K562 treated with DMSO at 1 percent for 48 hours (cell line): ENCODE results near the gene CLEC9A. TPM values are rescaled to one million over a fixed set of nuclear protein-coding genes. Genes with fewer than 3 reads are reported as not detected.

ENCODE experiments used
- total RNA-seq: library from RNA; unstranded; fragments of 300-600 nt; gene quantifications from 2 replicates; pipeline ENCODE4 v1.2.3, GENCODE V29; 2022; ENCODE audit warnings: low replicate concordance; ENCODE audit errors: extremely low read depth

The CLEC9A gene
- not detected in 2 replicates for total RNA-seq

DNA sequence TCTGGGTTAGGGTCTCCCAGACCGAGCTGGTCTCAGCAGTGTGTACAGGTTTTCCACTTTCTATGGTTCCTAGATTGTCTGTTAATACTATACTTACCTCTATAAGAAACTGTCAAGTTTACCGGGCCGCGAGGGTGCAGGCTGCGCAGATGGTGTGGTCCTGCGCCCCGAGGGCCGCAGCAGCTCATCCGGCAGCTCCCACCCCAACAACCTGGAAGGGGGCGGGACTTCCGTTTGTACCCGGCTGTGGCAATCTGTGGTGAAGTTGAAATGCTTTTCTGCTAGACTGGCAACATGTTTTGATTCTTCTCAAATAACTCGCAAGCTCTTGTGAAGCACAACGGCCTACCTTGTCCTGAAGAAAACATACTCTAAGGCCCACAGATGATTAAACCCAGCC is at the start of gene CLEC9A:
Gene CLEC9A, plus strand, starts transcription at position 237 of the 400 bp plus-strand sequence. CDS start 22,006 bp downstream, outside the sequence.

GRCh38 chr12:9999016-9999415 is 31.5 kb upstream of the CLEC9A start, which contains the start of gene CLEC1B:
Gene CLEC1B (minus strand): TSS chr12:9999121. CDS start chr12:9999100, 21 bp downstream.

DNA sequence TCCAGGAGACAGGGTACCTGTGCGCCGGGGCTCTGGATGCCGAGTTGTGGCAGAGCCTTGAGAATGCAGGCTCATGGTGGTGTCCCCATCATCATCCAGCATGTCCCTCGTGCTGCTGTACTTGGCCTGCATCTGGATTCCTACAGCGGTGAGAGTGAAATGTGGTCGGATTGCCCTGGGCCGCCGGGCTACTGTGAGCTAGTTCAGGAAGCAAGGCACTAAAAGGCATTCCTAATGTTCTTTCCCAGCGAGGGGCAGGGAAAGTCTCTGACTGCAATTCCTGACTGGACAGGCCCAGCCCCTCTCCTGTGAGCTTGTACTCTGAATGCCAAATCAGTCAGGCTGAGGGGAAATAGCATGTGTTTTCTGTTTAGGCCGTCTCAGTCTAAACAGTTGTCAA is 68.3 kb downstream of the CLEC9A start, which contains the start of gene CLEC1A:
Gene CLEC1A, minus strand, starts transcription at position 195 of the 400 bp plus-strand sequence. Its CDS starts 63 bp downstream, at position 132.

Other genes with a start within 250 kb of the CLEC9A start
- not detected in 2 replicates for gene KLRF1, start 203.2 kb upstream of the CLEC9A start, total RNA-seq
- gene CLEC2B, start 161.3 kb upstream of the CLEC9A start, total RNA-seq: not detected in 2 replicates
- gene KLRF2, start 149.2 kb upstream of the CLEC9A start, total RNA-seq: not detected in 2 replicates
- not detected in 2 replicates for gene CLEC2A, start 98.3 kb upstream of the CLEC9A start, total RNA-seq
- gene CLEC12A, start 59.3 kb upstream of the CLEC9A start, total RNA-seq: not detected in 2 replicates
- gene CLEC1B, start 31.6 kb upstream of the CLEC9A start, total RNA-seq: not detected in 2 replicates
- not detected in 2 replicates for gene CLEC12B, start 20.1 kb upstream of the CLEC9A start, total RNA-seq
- gene CLEC1A, start 68.3 kb downstream of the CLEC9A start, total RNA-seq: not detected in 2 replicates
- not detected in 2 replicates for gene CLEC7A, start 99.5 kb downstream of the CLEC9A start, total RNA-seq
- gene OLR1, start 141.4 kb downstream of the CLEC9A start, total RNA-seq: not detected in 2 replicates
- not detected in 2 replicates for gene TMEM52B, start 148.3 kb downstream of the CLEC9A start, total RNA-seq
- not detected in 2 replicates for gene GABARAPL1, start 182.2 kb downstream of the CLEC9A start, total RNA-seq